HL-60 (cell line): ENCODE measurements around the gene ROR1.

ENCODE experiments used
- DNase-seq, 2 experiments: peaks; one replicate each; pipeline ENCODE4 v3.0.0-alpha.2; 2010 to 2020; ENCODE audit warnings: low read depth in 1 of 2, low spot score in 1 of 2
- H3K27ac ChIP-seq: fragments of 250-450 bp; sonication (Bioruptor Pico); replicated peaks from 2 replicates; pipeline ENCODE4 v1.5.1; 2020; ENCODE audit warnings: mild to moderate bottlenecking, moderate library complexity
- H3K27me3 ChIP-seq: fragments of 250-450 bp; sonication (Bioruptor Pico); 2 replicates; pipeline ENCODE4 v1.5.1; 2021; ENCODE audit warnings: mild to moderate bottlenecking, moderate library complexity; ENCODE audit not compliant: insufficient read depth, poor library complexity, severe bottlenecking
- H3K4me3 ChIP-seq: replicated peaks from 2 replicates; pipeline ENCODE4 v1.5.1; 2011; ENCODE audit warnings: mild to moderate bottlenecking, control low read depth, low read length; ENCODE audit not compliant: insufficient read depth
- CTCF ChIP-seq: IDR thresholded peaks from one replicate; pipeline ENCODE4 v1.5.1; 2011; ENCODE audit warnings: low read length, control low read depth, inconsistent platforms; ENCODE audit not compliant: insufficient read depth
- GABPA ChIP-seq: IDR thresholded peaks from 2 replicates; pipeline ENCODE4 v1.6.1; 2012; ENCODE audit warnings: low read depth
- POLR2AphosphoS5 ChIP-seq: IDR thresholded peaks from 2 replicates; pipeline ENCODE4 v1.6.1; 2012; ENCODE audit warnings: low read depth
- REST ChIP-seq: IDR thresholded peaks from 2 replicates; pipeline ENCODE4 v1.6.1; 2012; ENCODE audit warnings: low read depth; ENCODE audit not compliant: insufficient replicate concordance
- SPI1 ChIP-seq: IDR thresholded peaks from 2 replicates; pipeline ENCODE4 v1.6.1; 2012; ENCODE audit warnings: low read depth, mild to moderate bottlenecking, borderline replicate concordance

The ROR1 gene

GRCh38 chr1:63935553-63935952 lies 161.7 kb downstream of the ROR1 start:
- no peak overlapping the region for H3K27ac ChIP-seq
- TF ChIP-seq REST (no peak), GABPA (no peak), POLR2AphosphoS5 (no peak), CTCF (no peak), SPI1 (no peak)
- no peak for DNase-seq
- H3K27me3 ChIP-seq: no peaks in the 10 kb centered on the region
- H3K4me3 ChIP-seq: no peak overlapping the region

- no peak for TF ChIP-seq CTCF
- no peak for TF ChIP-seq GABPA
- no peak for TF ChIP-seq SPI1
- TF ChIP-seq REST: no peak
- no peak for TF ChIP-seq POLR2AphosphoS5
These were observed 162.5 kb downstream of the ROR1 start for GRCh38 chr1:63936276-63936675.

GRCh38 chr1:63936801-63937200 lies 163.0 kb downstream of the ROR1 start:
- no peak for DNase-seq
- H3K27ac ChIP-seq: no peak overlapping the region
- no peaks in the 10 kb centered on the region for H3K27me3 ChIP-seq
- no peak overlapping the region for H3K4me3 ChIP-seq
- TF ChIP-seq POLR2AphosphoS5 (no peak), GABPA (no peak)

More at GRCh38 chr1:63936276-63936675, 162.5 kb downstream of the ROR1 start:
- Histone ChIP-seq H3K27me3 (no peaks in the 10 kb centered on the region), H3K4me3 (no peak overlapping the region), H3K27ac (no peak overlapping the region)
- DNase-seq: no peak

- no peak for DNase-seq
- H3K27ac ChIP-seq: no peak overlapping the region
- TF ChIP-seq SPI1 (no peak), REST (no peak), GABPA (no peak), POLR2AphosphoS5 (no peak), CTCF (no peak)
- no peaks in the 10 kb centered on the region for H3K27me3 ChIP-seq
- H3K4me3 ChIP-seq: no peak overlapping the region
These were observed 163.7 kb downstream of the ROR1 start for GRCh38 chr1:63937461-63938022.
